ENCODE data around the gene PCSK7. TPM values are rescaled to one million over a fixed set of nuclear protein-coding genes. Genes with fewer than 3 reads are reported as not detected.

The PCSK7 gene
- total and polyA plus RNA-seq, 2 experiments from 2014 or later, result 25.9 to 33.0 TPM

DNA sequence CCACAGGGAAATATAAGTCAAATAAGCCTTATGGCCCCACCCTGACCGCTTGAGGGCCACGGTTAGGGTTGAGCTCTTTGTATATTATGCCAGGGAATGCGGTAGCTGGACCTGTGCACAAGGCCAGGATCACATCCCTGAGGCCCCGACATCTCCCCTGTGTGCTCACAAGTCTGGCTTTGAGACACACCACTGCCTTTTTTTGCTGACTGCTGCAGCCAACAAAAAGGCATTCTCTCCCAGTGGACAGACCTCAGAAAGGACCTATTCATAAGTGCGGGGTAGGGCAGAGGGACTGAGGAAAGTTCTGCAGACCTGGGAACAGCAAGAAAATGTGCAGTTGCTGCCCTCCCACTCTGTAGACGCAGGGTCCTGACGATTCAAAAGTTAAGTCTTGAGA lies 56.8 kb downstream of the PCSK7 start:
- Histone ChIP-seq H4K20me1 (ENCODE audit: insufficient read depth, poor library complexity, severe bottlenecking) (no peaks in the 10 kb centered on the region), H3K27ac (no peak overlapping the region), H3K27me3 (no peaks in the 10 kb centered on the region), H3K9me2 (replicated peaks; ENCODE audit: insufficient read depth) (no peaks in the 10 kb centered on the region), H2AFZ (no peak overlapping the region), H3K4me2 (no peak overlapping the region), H3K4me1 (ENCODE audit: insufficient read depth) (peaks cover 22% of the 10 kb centered on the region), H3K36me3 (replicated peaks; ENCODE audit: insufficient read depth, low read depth) (no peaks in the 10 kb centered on the region), H3K4me3 (no peak overlapping the region), H3K79me2 (no peaks in the 10 kb centered on the region), H3K9me3 (ENCODE audit: low read depth) (no peaks in the 10 kb centered on the region)
- 81% methylated on average over 7 of the region's 7 CpGs for WGBS (ENCODE audit: low lambda C conversion rate, missing lambda C conversion rate)
- TF ChIP-seq, protein P1, sequence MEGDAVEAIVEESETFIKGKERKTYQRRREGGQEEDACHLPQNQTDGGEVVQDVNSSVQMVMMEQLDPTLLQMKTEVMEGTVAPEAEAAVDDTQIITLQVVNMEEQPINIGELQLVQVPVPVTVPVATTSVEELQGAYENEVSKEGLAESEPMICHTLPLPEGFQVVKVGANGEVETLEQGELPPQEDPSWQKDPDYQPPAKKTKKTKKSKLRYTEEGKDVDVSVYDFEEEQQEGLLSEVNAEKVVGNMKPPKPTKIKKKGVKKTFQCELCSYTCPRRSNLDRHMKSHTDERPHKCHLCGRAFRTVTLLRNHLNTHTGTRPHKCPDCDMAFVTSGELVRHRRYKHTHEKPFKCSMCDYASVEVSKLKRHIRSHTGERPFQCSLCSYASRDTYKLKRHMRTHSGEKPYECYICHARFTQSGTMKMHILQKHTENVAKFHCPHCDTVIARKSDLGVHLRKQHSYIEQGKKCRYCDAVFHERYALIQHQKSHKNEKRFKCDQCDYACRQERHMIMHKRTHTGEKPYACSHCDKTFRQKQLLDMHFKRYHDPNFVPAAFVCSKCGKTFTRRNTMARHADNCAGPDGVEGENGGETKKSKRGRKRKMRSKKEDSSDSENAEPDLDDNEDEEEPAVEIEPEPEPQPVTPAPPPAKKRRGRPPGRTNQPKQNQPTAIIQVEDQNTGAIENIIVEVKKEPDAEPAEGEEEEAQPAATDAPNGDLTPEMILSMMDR (IDR thresholded peaks at IDR 0.05; ENCODE audit: poor library complexity), result no peak
- no peak for TF ChIP-seq EZH2 (IDR thresholded peaks at IDR 0.05; ENCODE audit: borderline replicate concordance)
- no peak for TF ChIP-seq EZH2phosphoT487 (IDR thresholded peaks at IDR 0.05; ENCODE audit: low read depth, severe bottlenecking, unreplicated experiment)
- DNase-seq (ENCODE audit: low spot score), result no peak

DNA sequence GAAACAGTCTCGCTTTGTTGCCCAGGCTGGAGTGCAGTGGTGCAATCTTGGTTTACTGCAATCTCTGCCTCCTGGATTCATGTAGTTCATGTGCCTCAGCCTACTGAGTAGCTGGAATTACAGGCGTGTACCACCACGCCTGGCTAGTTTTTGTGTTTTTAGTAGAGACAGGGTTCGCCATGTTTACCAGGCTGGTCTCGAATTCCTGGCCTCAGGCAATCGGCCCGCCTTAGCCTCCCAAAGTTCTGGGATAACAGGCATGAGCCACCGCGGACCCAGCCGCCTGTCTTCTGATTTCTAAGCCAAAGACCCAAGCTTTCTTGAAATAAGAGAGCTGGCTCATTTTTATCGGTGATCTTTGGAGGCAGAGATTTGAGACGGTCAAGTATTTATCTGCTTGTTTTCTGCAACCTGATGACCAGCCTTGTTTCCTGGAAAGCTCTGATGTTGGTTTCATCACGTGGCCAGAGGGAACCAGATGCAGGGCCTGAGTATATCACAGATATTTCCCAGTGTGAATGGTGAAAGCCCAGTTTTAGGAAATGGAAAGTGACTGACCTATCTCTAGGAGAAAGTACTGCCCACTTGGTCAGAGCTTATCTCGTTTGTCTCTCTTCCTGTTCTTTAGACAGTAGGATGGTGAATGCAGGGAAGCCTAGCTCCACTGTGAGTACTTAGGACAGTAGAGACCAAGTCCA lies 59.0 kb downstream of the PCSK7 start:
- Histone ChIP-seq H4K20me1 (ENCODE audit: insufficient read depth, poor library complexity, severe bottlenecking) (peaks cover 3% of the 10 kb centered on the region), H3K27me3 (no peaks in the 10 kb centered on the region), H3K27ac (peak overlapping the region; percentile 76), H3K9me2 (replicated peaks; ENCODE audit: insufficient read depth) (no peaks in the 10 kb centered on the region), H3K79me2 (peaks cover under 1% of the 10 kb centered on the region), H3K9me3 (ENCODE audit: low read depth) (no peaks in the 10 kb centered on the region), H3K4me2 (no peak overlapping the region), H3K36me3 (replicated peaks; ENCODE audit: insufficient read depth, low read depth) (no peaks in the 10 kb centered on the region), H3K4me3 (no peak overlapping the region), H2AFZ (no peak overlapping the region), H3K4me1 (ENCODE audit: insufficient read depth) (peaks cover 17% of the 10 kb centered on the region)
- no peak for TF ChIP-seq EZH2 (IDR thresholded peaks at IDR 0.05; ENCODE audit: borderline replicate concordance)
- TF ChIP-seq, protein P1 (IDR thresholded peaks at IDR 0.05; ENCODE audit: poor library complexity), result no peak
- no peak for TF ChIP-seq EZH2phosphoT487 (IDR thresholded peaks at IDR 0.05; ENCODE audit: low read depth, severe bottlenecking, unreplicated experiment)
- WGBS (ENCODE audit: low lambda C conversion rate, missing lambda C conversion rate), result 72% methylated on average over 14 of the region's 14 CpGs
- no peak for DNase-seq (ENCODE audit: low spot score)

DNA sequence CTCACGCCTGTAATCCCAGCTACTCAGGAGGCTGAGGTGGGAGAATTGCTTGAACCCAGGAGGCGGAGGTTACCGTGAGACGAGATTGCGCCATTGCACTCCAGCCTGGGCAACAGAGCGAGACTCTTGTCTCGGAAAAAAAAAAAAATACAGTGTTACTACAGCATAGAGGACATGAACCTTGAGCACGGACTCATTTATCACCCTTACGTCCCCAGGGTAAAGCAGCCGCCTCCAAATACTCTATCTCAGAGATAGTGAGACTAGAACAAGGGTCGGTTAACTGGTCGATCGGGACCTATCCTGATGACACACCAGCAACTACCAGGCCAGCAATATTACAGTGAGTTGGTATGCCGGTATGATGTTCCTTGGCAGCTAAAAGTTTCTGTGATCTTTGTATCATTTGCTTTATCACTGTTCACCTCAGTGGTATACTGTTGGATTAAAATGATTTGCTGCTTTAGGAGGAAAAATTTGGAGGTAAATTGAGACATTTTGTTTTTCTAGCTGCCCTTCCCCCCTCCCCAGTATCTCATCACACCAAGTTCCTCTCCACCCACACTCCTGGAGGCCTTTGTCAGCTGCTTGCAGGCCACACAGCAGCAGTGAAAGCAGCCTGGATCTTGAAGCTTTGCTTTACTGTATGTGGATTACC lies 60.3 kb downstream of the PCSK7 start:
- DNase-seq (ENCODE audit: low spot score), result peak; percentile 42
- H3K36me3 ChIP-seq (replicated peaks; ENCODE audit: insufficient read depth, low read depth), result no peaks in the 10 kb centered on the region
- H3K9me3 ChIP-seq (ENCODE audit: low read depth), result no peaks in the 10 kb centered on the region
- H3K9me2 ChIP-seq (replicated peaks; ENCODE audit: insufficient read depth), result no peaks in the 10 kb centered on the region
- H3K4me1 ChIP-seq (ENCODE audit: insufficient read depth), result peaks cover 17% of the 10 kb centered on the region
- no peak overlapping the region for H2AFZ ChIP-seq
- TF ChIP-seq, protein P1 (IDR thresholded peaks at IDR 0.05; ENCODE audit: poor library complexity), result no peak
- TF ChIP-seq EZH2phosphoT487 (IDR thresholded peaks at IDR 0.05; ENCODE audit: low read depth, severe bottlenecking, unreplicated experiment) (no peak), EZH2 (IDR thresholded peaks at IDR 0.05; ENCODE audit: borderline replicate concordance) (no peak)
- H3K79me2 ChIP-seq, result peaks cover 9% of the 10 kb centered on the region
- H3K27me3 ChIP-seq, result no peaks in the 10 kb centered on the region
- H3K4me2 ChIP-seq, result no peak overlapping the region
- no peak overlapping the region for H3K4me3 ChIP-seq
- H3K27ac ChIP-seq, result peak overlapping the region; percentile 70
- 56% methylated on average over 14 of the region's 14 CpGs for WGBS (ENCODE audit: low lambda C conversion rate, missing lambda C conversion rate)
- peaks cover 6% of the 10 kb centered on the region for H4K20me1 ChIP-seq (ENCODE audit: insufficient read depth, poor library complexity, severe bottlenecking)

All from hepatocyte (in vitro differentiated cells).